ENCODE measurements around the gene ZC3H4.

ZC3H4 gene

GRCh38 chr19:47019431-47020041 lies 94.0 kb downstream of the ZC3H4 start, which contains the start of gene NPAS1:
TSS of gene NPAS1 (plus strand) at chr19:47019837. CDS start at chr19:47021048, 1,211 bp downstream.
- no peak for DNase-seq

GRCh38 chr19:47018923-47019322 lies 94.7 kb downstream of the ZC3H4 start:
- DNase-seq, result no peak
